Measurements from ENCODE around the gene SEBOX.

SEBOX gene

GRCh38 chr17:28394337-28395116, 29.5 kb upstream of the SEBOX start:
- DNase-seq (ENCODE audit: low read depth): no peak

GRCh38 chr17:28392491-28392890, 27.5 kb upstream of the SEBOX start:
- no peak for DNase-seq (ENCODE audit: low read depth)

- no peak for DNase-seq (ENCODE audit: low read depth)
Measured at GRCh38 chr17:28391401-28391800, 26.4 kb upstream of the SEBOX start.

GRCh38 chr17:28390984-28391383, 26.0 kb upstream of the SEBOX start:
- no peak for DNase-seq (ENCODE audit: low read depth)

DNA sequence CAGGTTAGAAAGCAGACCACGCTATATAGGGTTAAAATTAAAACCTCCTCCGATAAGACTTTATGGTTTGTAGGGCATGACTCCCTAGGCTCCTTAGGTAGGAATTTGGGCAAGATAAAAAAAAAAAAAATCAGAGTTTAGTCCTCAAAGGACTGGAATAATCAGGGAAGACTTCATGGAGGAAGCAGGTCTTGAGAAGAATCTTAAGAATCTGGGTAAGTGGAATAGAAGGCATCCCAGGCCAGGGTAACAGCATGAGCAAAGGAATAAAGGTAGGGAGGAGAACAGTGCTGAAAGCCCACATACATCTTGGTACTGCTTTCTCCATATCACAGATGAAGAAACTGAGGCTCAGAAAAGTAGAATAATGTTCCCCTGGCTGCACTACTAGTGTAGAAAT, 25.6 kb upstream of the SEBOX start:
- no peak for DNase-seq (ENCODE audit: low read depth)

DNA sequence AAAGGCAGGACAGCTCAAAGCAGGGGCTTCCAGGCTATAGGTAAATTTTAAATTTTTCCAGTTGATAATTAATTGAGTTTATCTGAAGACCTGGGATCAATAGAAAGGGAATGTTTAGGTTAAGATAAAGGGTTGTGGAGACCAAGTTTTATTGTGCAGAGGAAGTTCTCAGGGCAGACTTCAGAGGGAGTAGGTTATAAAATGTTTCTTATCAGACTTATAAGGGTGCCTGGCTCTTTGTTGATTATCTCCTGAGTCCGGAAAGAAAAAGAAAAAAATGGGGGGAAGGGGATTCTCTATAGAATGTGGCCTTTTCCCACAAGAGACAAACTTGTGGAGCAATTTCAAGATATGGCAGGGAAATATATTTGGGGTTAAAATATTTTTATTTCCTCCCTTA, 25.1 kb upstream of the SEBOX start:
- no peak for DNase-seq (ENCODE audit: low read depth)

GRCh38 chr17:28388106-28388505, 23.1 kb upstream of the SEBOX start:
- no peak for DNase-seq (ENCODE audit: low read depth)

DNA sequence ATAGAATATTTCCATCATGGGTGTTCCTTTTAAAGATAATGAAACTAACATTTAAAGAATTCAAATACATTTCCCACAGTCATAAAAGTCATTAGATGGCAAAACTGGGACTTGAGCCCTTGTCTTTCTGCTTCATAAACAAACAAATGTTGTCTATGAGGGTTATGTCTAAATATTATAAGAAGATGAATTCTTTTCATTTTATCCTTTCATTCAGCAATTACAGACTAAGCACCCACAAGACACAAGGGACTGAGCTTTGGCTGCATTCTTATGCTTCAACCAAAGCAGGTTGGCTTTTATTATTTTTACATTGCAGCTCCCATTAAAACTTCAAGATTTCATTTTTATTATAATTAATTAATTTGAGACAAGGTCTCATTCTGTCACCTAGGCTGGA, 21.4 kb upstream of the SEBOX start:
- DNase-seq (ENCODE audit: low read depth): no peak

- DNase-seq (ENCODE audit: low read depth): no peak
Measured at GRCh38 chr17:28385406-28385805, 20.4 kb upstream of the SEBOX start.

DNA sequence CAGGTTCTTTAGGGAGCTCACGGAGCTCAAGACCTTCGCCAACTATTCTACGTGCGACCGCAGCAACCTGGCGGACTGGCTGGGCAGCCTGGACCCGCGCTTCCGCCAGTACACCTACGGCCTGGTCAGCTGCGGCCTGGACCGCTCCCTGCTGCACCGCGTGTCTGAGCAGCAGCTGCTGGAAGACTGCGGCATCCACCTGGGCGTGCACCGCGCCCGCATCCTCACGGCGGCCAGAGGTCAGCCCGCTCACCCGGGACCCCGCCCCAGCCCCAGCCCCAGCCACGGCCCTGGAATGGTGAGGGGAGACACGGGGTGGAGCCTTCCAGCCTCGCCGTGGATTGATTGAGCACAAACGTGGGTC, 20.0 kb upstream of the SEBOX start:
- DNase-seq (ENCODE audit: low read depth): no peak

GRCh38 chr17:28384281-28385036, 19.5 kb upstream of the SEBOX start:
- peak; percentile 52 for DNase-seq (ENCODE audit: low read depth)

DNA sequence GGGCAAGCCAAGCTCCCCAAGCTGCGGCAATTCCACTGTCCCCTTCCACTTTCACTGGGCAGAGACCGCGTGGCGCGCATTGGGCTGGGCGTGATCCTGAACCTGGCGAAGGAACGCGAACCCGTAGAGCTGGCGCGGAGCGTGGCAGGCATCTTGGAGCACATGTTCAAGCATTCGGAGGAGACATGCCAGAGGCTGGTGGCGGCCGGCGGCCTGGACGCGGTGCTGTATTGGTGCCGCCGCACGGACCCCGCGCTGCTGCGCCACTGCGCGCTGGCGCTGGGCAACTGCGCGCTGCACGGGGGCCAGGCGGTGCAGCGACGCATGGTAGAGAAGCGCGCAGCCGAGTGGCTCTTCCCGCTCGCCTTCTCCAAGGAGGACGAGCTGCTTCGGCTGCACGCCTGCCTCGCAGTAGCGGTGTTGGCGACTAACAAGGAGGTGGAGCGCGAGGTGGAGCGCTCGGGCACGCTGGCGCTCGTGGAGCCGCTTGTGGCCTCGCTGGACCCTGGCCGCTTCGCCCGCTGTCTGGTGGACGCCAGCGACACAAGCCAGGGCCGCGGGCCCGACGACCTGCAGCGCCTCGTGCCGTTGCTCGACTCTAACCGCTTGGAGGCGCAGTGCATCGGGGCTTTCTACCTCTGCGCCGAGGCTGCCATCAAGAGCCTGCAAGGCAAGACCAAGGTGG, 16.3 kb upstream of the SEBOX start:
- no peak for DNase-seq (ENCODE audit: low read depth)

DNA sequence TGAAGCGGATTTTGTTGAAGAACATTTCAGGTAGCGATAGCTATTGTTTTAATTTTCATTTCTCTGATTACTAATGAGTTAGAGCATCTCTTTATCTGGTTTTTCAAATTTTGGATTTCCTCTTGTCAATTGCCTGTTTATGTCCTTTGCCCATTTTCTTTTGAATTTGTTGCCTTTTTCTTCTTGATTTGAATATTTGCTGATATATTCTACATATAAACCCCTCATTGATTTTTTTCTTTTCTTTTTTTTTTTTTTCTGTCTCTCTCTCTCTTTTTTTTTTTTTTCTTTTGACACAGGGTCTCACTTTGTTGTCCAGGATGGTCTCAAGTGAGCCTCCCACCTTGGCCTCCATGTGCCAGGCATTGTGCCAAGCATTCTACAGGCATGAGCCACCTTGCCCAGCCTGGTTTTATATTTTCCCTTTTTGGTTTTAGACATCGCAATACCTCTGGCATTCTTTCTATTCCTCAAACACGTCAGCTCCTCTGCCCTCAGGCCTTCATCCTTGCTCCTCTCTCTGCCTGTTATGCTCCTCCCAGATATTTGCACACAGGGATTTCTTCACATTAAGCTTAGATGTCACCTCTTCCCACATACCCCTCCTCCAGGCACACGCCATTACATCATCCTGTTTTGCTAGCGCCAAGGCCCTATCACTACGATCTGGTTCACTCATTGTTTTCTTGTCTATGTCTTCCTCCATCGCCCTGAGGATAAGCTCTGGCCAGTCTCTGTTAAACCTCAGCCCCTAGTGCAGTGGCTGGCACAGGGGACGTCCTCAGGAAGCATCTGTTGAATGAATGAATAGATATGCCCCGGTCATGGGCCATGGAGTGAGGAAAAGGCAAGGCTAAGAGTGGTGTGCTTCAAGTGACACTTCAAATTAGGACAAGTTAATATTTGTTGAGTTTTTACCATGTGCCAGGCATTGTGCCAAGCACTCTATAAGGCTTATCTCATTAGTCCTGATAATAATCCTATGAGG, 15.1 kb upstream of the SEBOX start:
- DNase-seq (ENCODE audit: low read depth): no peak

GRCh38 chr17:28372945-28373274, 7.9 kb upstream of the SEBOX start:
- DNase-seq (ENCODE audit: low read depth): no peak

DNA sequence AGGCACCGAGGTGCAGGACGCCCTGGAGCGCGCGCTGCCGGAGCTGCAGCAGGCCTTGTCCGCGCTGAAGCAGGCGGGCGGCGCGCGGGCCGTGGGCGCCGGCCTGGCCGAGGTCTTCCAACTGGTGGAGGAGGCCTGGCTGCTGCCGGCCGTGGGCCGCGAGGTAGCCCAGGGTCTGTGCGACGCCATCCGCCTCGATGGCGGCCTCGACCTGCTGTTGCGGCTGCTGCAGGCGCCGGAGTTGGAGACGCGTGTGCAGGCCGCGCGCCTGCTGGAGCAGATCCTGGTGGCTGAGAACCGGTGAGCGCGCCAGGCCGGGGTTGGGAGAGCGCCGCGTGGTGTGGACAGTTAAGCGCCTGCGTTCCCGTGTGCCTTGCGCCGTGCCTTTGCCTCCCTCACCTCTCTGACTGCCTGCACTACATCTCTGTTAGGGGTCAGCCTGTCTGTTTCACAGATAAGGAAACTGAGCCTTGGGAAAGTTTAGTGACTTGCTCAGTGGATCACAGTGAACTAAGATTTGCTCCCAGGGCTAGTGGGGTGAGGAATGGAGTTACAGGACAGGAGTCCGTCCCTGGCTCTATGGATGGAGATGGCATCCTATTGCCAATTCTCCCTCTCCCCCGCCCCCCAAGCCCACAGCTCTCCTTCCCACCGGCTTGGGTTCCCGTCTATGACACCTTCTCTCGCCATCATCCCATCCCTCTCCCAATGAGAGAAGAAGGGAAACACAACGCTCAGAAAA, 7.4 kb upstream of the SEBOX start:
- DNase-seq (ENCODE audit: low read depth): no peak

GRCh38 chr17:28371245-28372202, 6.5 kb upstream of the SEBOX start, which contains the start of gene SARM1:
TSS of gene SARM1 (plus strand) at chr17:28371694. CDS start at chr17:28372033, 339 bp downstream.
- DNase-seq (ENCODE audit: low read depth): peak; percentile 87

GRCh38 chr17:28370744-28371103, 5.7 kb upstream of the SEBOX start:
- no peak for DNase-seq (ENCODE audit: low read depth)

GRCh38 chr17:28370035-28370743, 5.2 kb upstream of the SEBOX start, which contains the start of gene VTN:
TSS of gene VTN (minus strand) at chr17:28370307. CDS start at chr17:28370203, 104 bp downstream.
- DNase-seq (ENCODE audit: low read depth): no peak

DNA sequence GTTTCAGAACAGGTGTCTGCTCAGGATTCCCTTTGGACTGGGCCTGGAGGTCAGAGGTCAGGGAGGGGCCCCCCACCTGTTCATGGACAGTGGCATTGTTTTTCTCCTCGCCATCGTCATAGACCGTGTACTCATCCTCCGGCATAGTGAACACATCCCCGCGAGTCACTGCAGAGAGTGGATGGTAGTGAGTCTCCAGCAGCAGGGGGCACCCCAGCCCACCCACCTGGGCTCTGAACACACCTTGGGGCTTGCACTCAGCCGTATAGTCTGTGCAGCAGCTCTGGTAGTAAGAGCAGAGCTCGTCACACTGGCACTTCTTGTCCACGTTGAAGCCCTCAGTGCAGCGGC, 4.7 kb upstream of the SEBOX start:
- no peak for DNase-seq (ENCODE audit: low read depth)
